GM12874 (cell line): ENCODE measurements around the gene DIP2C.

Experiments
- TF ChIP-seq, protein P1 (sequence below): IDR thresholded peaks from 2 replicates; pipeline ENCODE4 v1.5.1; 2011; ENCODE audit warnings: low read depth, mild to moderate bottlenecking, control low read depth, low read length, moderate library complexity; ENCODE audit not compliant: insufficient read depth

DIP2C gene

DNA sequence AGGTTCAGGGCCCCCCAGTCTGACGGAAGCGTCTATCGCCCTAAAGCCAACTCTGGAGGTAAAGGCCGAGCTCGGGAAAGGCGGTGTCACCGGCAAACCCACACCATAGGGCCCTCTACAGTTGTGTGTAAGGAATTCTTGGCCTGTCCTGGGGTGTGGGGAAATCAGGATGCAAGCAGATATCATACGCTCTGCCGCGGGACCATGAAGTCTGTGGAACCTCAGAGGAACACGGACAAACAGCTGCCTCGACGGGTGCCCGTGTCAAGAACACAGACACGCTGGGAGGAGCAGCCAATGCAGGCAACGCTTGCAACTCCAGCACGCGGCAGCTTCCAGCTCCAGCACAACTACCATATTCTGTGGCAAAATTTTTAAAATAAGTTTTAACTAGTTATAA, 157.9 kb downstream of the DIP2C start:
- TF ChIP-seq, protein P1, sequence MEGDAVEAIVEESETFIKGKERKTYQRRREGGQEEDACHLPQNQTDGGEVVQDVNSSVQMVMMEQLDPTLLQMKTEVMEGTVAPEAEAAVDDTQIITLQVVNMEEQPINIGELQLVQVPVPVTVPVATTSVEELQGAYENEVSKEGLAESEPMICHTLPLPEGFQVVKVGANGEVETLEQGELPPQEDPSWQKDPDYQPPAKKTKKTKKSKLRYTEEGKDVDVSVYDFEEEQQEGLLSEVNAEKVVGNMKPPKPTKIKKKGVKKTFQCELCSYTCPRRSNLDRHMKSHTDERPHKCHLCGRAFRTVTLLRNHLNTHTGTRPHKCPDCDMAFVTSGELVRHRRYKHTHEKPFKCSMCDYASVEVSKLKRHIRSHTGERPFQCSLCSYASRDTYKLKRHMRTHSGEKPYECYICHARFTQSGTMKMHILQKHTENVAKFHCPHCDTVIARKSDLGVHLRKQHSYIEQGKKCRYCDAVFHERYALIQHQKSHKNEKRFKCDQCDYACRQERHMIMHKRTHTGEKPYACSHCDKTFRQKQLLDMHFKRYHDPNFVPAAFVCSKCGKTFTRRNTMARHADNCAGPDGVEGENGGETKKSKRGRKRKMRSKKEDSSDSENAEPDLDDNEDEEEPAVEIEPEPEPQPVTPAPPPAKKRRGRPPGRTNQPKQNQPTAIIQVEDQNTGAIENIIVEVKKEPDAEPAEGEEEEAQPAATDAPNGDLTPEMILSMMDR = no peak

DNA sequence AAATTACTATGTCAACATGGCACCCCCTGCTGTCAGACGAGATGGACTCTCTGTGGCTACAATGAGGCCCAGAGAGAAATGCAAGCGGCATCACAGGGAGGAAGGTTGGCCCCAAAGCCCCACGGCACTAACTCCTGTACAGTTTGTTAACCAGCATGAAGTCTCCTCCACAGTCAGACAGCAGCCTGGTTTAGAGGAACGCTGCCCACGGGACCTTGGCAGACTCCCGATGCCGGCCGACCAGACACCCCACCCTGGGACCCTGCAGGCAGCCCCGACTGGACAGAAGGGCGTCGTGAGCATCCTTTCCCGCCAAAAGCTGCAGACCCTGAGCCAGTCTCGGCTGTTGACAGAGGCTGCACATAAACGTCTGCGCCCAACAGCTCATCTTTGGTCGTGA, 158.8 kb downstream of the DIP2C start:
- TF ChIP-seq, protein P1 = no peak

DNA sequence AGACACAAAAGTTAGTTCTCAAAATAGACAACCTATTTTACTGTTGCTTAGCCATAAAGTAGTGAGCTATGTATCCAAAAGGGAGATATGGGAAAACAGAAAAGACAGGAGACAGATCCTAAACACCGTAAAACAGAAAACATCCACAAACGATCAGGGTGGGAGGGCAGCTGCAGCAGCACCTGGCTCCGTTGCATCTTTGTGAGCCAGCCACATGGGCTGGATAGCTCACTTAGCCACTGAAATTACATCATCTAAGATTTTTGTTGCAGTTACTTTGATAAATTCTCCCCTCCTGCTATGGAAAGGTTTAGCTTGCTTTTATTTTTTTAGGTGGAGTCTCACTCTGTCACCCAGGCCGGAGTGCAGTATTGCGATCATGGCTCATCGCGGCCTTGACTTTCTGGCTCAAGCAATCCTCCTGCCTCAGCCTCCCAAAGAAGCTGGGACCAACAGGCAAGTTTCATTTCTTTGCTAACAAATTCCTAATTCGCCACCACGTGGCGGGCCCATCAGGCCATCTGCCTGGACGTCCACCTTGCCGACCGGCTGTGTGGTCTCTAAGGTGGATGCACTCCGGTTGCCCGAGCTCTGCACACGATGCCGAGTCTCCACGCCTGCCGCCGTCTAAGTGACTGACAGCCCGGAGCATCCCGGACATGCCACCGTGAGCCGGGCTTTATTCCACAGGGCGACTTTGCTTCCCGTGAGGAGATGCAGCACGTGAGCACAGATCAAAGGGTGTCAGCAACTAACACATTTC, 159.8 kb downstream of the DIP2C start:
- TF ChIP-seq, protein P1 = no peak

DNA sequence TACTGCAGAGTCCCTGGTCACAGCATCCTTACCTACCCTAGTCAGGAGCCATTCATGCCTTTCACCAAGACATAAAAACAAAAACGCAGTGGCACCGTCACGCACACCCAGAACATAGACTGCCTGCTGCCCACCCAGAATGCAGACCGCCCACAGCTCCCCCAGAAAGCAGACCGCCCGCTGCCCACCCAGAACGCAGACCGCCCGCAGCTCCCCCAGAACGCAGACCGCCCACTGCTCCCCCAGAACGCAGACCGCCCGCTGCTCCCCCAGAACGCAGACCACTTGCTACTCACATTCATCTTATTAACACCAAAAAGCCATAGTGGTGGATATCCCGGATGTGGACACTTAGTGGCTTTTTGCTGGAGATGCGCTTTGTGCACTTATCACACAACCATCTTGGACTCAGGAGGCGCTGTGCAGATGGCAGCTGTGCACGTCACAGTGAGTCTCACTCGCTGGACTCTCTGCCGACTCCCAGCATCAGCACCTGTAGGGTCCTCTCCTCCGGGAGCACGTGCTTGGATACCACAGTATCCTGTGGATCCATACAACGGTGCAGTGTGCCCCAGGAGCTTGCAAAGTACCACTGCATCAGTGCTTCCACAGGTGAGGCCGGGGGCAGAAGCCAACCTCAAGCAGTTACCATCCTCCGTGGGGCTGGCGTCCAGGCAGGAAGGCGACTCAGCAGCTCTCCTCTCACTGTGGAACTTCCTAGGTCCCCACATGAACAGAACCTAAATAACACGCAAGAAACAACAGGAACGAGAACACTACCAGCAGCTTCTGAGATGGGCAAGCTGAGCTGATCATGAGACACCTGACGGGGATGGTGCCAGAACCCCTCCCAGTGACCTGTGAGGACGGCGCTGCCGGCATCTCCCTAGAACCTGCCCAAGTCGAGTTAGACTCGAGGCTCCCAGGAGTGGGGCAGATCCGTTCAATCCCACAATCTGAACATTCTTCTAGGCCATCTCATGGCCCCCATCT, 161.0 kb downstream of the DIP2C start:
- TF ChIP-seq, protein P1 = no peak

DNA sequence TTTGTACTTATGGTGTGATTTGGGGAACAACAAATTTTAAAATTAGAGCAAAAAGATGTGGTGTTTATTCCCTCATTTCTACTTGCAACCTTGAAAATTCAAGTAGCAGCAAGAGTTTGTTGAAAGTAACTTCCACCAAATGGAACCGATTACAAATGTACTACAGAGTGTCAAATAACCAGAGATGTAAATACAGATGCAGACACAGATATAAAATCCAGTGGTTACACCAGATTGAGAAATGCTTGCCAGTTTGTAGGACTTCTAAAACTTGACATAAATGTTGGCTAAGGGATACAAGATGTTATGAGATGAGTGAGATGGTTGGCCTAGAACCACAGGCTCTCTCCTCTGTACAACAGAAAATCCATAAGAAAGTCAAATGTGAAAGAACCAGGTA, 162.1 kb downstream of the DIP2C start:
- TF ChIP-seq, protein P1 = no peak

DNA sequence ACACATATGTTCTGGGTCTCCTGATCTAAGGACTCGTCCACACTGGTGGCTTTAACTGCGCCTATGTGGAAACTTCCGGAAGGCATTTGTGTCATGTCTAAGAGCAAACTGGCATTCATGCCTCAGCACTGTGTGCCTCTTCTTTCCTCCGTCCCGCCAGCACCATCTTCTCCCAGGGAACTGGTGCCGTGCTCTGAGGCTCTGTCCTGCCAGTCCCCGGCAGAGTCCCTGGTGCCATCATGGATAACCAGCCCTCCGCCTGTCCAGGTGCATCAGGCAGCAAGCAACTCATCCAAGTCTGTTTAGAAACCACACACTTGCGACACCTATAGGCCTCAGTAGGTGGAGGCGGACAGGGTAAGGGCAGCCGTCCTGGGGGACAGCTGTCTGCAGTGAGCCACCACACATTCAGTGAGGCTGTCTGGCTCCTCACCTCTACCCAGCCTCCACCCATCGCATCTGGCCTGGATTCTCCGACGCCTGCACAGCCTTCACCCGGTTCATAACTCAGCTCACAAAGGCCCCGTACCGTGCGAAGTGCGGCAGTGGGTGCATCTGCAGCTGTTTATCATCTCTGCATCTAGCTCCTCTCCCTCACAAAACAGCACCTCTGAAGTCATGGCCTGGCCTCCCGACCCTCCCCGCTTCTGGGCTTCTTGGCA, 162.7 kb downstream of the DIP2C start:
- TF ChIP-seq, protein P1 = 0 out of 2 replicates have a peak, but pooled peaks have one; percentile 8

DNA sequence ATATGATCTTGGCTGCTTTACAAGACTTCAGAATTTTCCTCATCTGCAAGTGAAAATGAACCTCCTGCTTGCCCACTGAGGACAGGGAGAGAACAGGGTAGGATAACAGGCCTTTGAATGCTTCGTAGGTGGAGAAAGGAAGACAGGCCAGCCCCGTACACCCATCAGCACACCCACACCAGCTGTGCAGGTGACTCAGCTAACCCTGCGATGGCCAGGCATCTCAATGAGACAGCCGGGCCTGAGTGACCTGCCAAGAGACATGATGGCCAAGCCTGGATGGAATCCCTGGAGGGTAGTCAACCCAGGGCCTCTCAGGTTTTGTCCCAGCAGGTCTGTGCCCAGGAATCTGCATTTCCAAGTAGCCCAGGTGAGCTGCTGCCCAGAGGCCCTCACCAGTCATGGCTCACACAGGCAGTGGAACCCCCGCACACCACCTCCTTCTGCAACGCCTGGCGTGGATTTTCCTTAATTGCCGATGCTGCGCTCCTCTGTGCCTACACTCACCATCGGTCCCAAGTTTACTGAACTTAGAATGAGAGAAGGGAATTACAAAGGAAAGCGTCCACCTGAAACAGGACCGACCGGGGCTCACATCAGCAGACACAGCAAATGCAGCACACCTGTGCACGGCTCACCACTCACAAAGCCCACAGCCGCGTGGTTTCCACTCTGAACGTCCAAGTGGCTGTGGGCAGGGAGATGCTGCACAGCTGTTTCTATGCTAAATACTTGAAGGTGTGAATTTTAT, 163.7 kb downstream of the DIP2C start:
- TF ChIP-seq, protein P1 = no peak
